Left cardiac atrium (tissue), 4 donors: Measurements from ENCODE around the gene LSP1. TPM values are rescaled to one million over a fixed set of nuclear protein-coding genes. Genes with fewer than 3 reads are reported as not detected.
A peak's percentile ranks its signal among the peaks of the same experiment; 100 is the strongest.

ENCODE experiments used
- ATAC-seq, 2 donors: fragments of 200-7000 bp; cut with Tn5 transposase; one replicate each; pipeline ENCODE4 v1.9.1; 2020; ENCODE audit warnings: mild to moderate bottlenecking in 2 of 2, moderate library complexity in 2 of 2
- DNase-seq: peaks from one replicate; pipeline ENCODE4 v3.0.0-alpha.2; 2020
- intact Hi-C, 2 donors: fragments of 100-400 bp; cut with DNase I; formaldehyde crosslinking; loops; one replicate each; pipeline versions ENCODE4 v1.14.1 to v1.15.1; 2022 to 2023
- total RNA-seq, 2 donors: library from RNA; stranded (reverse); fragmentation: NEBNext Ultra II Directional; extraction: Animal tissue kit (Norgen Biotek cat#: 25700); gene quantifications; one replicate each; pipeline ENCODE4 v1.2.1, GENCODE V29; 2021
- donor health status: DM: no; HTN: yes; CAD: no.
- donor health status: DM: no; HTN: yes; CAD: no; lungs with severe emphysema.
- donor health status: DM: yes; HTN: yes; CAD: no.
- donor health status: Dilated cardiomyopathy.

LSP1 gene
- total RNA-seq, 2 donors from 2014 or later, result 24.9 to 31.2 TPM

GRCh38 chr11:1856306-1857005 lies 3.6 kb downstream of the LSP1 start:
- intact Hi-C loops, result no loop called here
- ATAC-seq, result no peak
- no peak for DNase-seq

GRCh38 chr11:1857064-1857463 lies 4.2 kb downstream of the LSP1 start:
- intact Hi-C loops, result no loop called here
- ATAC-seq, result no peak
- DNase-seq, result no peak

- ATAC-seq (no peak), DNase-seq (no peak)
- intact Hi-C loops, result no loop called here
Observed at GRCh38 chr11:1858154-1858553, 5.3 kb downstream of the LSP1 start.

GRCh38 chr11:1858576-1858975 lies 5.7 kb downstream of the LSP1 start:
- no peak for ATAC-seq
- intact Hi-C loops, result no loop called here

GRCh38 chr11:1859004-1859403 lies 6.1 kb downstream of the LSP1 start:
- ATAC-seq, result no peak
- intact Hi-C loops, result no loop called here
- DNase-seq, result no peak

More at GRCh38 chr11:1858576-1858975, 5.7 kb downstream of the LSP1 start:
- DNase-seq, result no peak

- intact Hi-C loops, result no loop called here
- DNase-seq (no peak), ATAC-seq (no peak)
Observed at GRCh38 chr11:1860108-1860507, 7.2 kb downstream of the LSP1 start.

GRCh38 chr11:1861435-1862411 lies 8.8 kb downstream of the LSP1 start:
- intact Hi-C loops, result no loop called here
- DNase-seq (no peak), ATAC-seq (no peak)

- peak in 1 of 2 donors; percentile 1 for ATAC-seq
- DNase-seq, result no peak
- intact Hi-C loops, result no loop called here
Observed at GRCh38 chr11:1862588-1863351, 9.9 kb downstream of the LSP1 start.

GRCh38 chr11:1863352-1864216 lies 10.7 kb downstream of the LSP1 start:
- intact Hi-C loops, result no loop called here
- DNase-seq, result peak; percentile 90
- ATAC-seq, result peak; percentile 90 to 92

GRCh38 chr11:1864231-1864630 lies 11.3 kb downstream of the LSP1 start:
- ATAC-seq (peak; percentile 3 to 11), DNase-seq (no peak)
- intact Hi-C loops, result no loop called here

- ATAC-seq (peak in 1 of 2 donors; percentile 2), DNase-seq (no peak)
- intact Hi-C loops, result no loop called here
Observed at GRCh38 chr11:1864831-1865665, 12.2 kb downstream of the LSP1 start.

GRCh38 chr11:1866226-1866625 lies 13.3 kb downstream of the LSP1 start:
- DNase-seq, result no peak
- no peak for ATAC-seq

GRCh38 chr11:1866776-1867175 lies 13.9 kb downstream of the LSP1 start:
- DNase-seq (no peak), ATAC-seq (no peak)
- intact Hi-C loops, result no loop called here

More at GRCh38 chr11:1866226-1866625, 13.3 kb downstream of the LSP1 start:
- intact Hi-C loops, result no loop called here

GRCh38 chr11:1867381-1867780 lies 14.5 kb downstream of the LSP1 start:
- ATAC-seq (no peak), DNase-seq (no peak)
- intact Hi-C loops, result no loop called here

GRCh38 chr11:1868056-1868635 lies 15.3 kb downstream of the LSP1 start:
- intact Hi-C loops, result no loop called here
- DNase-seq (no peak), ATAC-seq (no peak)

- DNase-seq (no peak), ATAC-seq (peak; percentile 17 to 24)
- intact Hi-C loops, result no loop called here
Observed at GRCh38 chr11:1868636-1869291, 15.9 kb downstream of the LSP1 start.
